ENCODE measurements around the gene PFKFB3. TPM values are rescaled to one million over a fixed set of nuclear protein-coding genes. Genes with fewer than 3 reads are reported as not detected.

PFKFB3 gene
- total RNA-seq, 1 donor from 2014 or later = 108 TPM

- peaks cover 56% of the 10 kb centered on the region for H3K4me1 Mint-ChIP-seq
- H3K9me3 Mint-ChIP-seq = peaks cover 11% of the 10 kb centered on the region
- H3K4me3 Mint-ChIP-seq = no peak overlapping the region
- DNase-seq = no peak
- no peak overlapping the region for H3K27ac Mint-ChIP-seq
- intact Hi-C loops (cut with micrococcal nuclease) = no loop called here
- H3K36me3 Mint-ChIP-seq (ENCODE audit: low read depth) = peaks cover 28% of the 10 kb centered on the region
- no peaks in the 10 kb centered on the region for H3K27me3 Mint-ChIP-seq
Measured at GRCh38 chr10:6297522-6297921, 94.8 kb downstream of the PFKFB3 start.

GRCh38 chr10:6297951-6298381 is 95.2 kb downstream of the PFKFB3 start:
- Mint-ChIP-seq H3K4me1 (peaks cover 52% of the 10 kb centered on the region), H3K27me3 (no peaks in the 10 kb centered on the region), H3K36me3 (ENCODE audit: low read depth) (peaks cover 32% of the 10 kb centered on the region), H3K9me3 (peaks cover 11% of the 10 kb centered on the region), H3K4me3 (no peak overlapping the region), H3K27ac (no peak overlapping the region)
- intact Hi-C loops (cut with micrococcal nuclease) = no loop called here
- no peak for DNase-seq

GRCh38 chr10:6298428-6298827 is 95.7 kb downstream of the PFKFB3 start:
- Mint-ChIP-seq H3K4me3 (no peak overlapping the region), H3K27ac (no peak overlapping the region), H3K9me3 (peaks cover 11% of the 10 kb centered on the region), H3K27me3 (no peaks in the 10 kb centered on the region), H3K36me3 (ENCODE audit: low read depth) (peaks cover 30% of the 10 kb centered on the region), H3K4me1 (peaks cover 52% of the 10 kb centered on the region)
- no peak for DNase-seq
- intact Hi-C loops (cut with micrococcal nuclease) = no loop called here

GRCh38 chr10:6299234-6299633 is 96.5 kb downstream of the PFKFB3 start:
- H3K4me1 Mint-ChIP-seq = peaks cover 52% of the 10 kb centered on the region
- no peak for DNase-seq
- peak overlapping the region; percentile 27 for H3K4me3 Mint-ChIP-seq
- peaks cover 27% of the 10 kb centered on the region for H3K36me3 Mint-ChIP-seq (ENCODE audit: low read depth)
- peak overlapping the region; percentile 29 for H3K27ac Mint-ChIP-seq
- intact Hi-C loops (cut with micrococcal nuclease) = no loop called here
- no peaks in the 10 kb centered on the region for H3K27me3 Mint-ChIP-seq
- peaks cover 4% of the 10 kb centered on the region for H3K9me3 Mint-ChIP-seq

- Mint-ChIP-seq H3K36me3 (ENCODE audit: low read depth) (peaks cover 26% of the 10 kb centered on the region), H3K4me1 (peaks cover 50% of the 10 kb centered on the region), H3K9me3 (peaks cover 3% of the 10 kb centered on the region), H3K27ac (peak overlapping the region; percentile 94), H3K4me3 (peak overlapping the region; percentile 73), H3K27me3 (no peaks in the 10 kb centered on the region)
- intact Hi-C loops (cut with micrococcal nuclease) = loop anchor here (2.0 kb wide), 1 partner anchor 61 kb away; no protein-coding TSS in a partner anchor
- no peak for DNase-seq
Measured at GRCh38 chr10:6299743-6300105, 97.0 kb downstream of the PFKFB3 start.

- peak overlapping the region; percentile 73 for H3K4me3 Mint-ChIP-seq
- DNase-seq = peak; percentile 78
- H3K27me3 Mint-ChIP-seq = no peaks in the 10 kb centered on the region
- peak overlapping the region; percentile 94 for H3K27ac Mint-ChIP-seq
- H3K4me1 Mint-ChIP-seq = peaks cover 47% of the 10 kb centered on the region
- H3K9me3 Mint-ChIP-seq = peaks cover 3% of the 10 kb centered on the region
- peaks cover 23% of the 10 kb centered on the region for H3K36me3 Mint-ChIP-seq (ENCODE audit: low read depth)
- intact Hi-C loops (cut with micrococcal nuclease) = loop anchor here (2.0 kb wide), 1 partner anchor 61 kb away; no protein-coding TSS in a partner anchor
Measured at GRCh38 chr10:6300106-6300783, 97.5 kb downstream of the PFKFB3 start.

GRCh38 chr10:6300784-6301460 is 98.2 kb downstream of the PFKFB3 start:
- Mint-ChIP-seq H3K36me3 (ENCODE audit: low read depth) (peaks cover 27% of the 10 kb centered on the region), H3K9me3 (peaks cover 3% of the 10 kb centered on the region), H3K4me1 (peaks cover 42% of the 10 kb centered on the region), H3K27ac (peak overlapping the region; percentile 94), H3K4me3 (peak overlapping the region; percentile 73), H3K27me3 (no peaks in the 10 kb centered on the region)
- no peak for DNase-seq
- intact Hi-C loops (cut with micrococcal nuclease) = loop anchor here (2.0 kb wide), 1 partner anchor 62 kb away; no protein-coding TSS in a partner anchor

- no peak overlapping the region for H3K4me3 Mint-ChIP-seq
- H3K36me3 Mint-ChIP-seq (ENCODE audit: low read depth) = peaks cover 29% of the 10 kb centered on the region
- H3K27me3 Mint-ChIP-seq = no peaks in the 10 kb centered on the region
- H3K4me1 Mint-ChIP-seq = peaks cover 36% of the 10 kb centered on the region
- no peak for DNase-seq
- intact Hi-C loops (cut with micrococcal nuclease) = loop anchor here (2.0 kb wide), 1 partner anchor 63 kb away; no protein-coding TSS in a partner anchor
- peaks cover 3% of the 10 kb centered on the region for H3K9me3 Mint-ChIP-seq
- H3K27ac Mint-ChIP-seq = no peak overlapping the region
Measured at GRCh38 chr10:6301488-6302075, 98.8 kb downstream of the PFKFB3 start.

Other genes with a start within 250 kb of the PFKFB3 start
- gene IL15RA, start 225.4 kb upstream of the PFKFB3 start, total RNA-seq = 24.4 and 25.5 TPM in 2 replicates
- 965 and 989 TPM in 2 replicates for gene IL2RA, start 140.6 kb upstream of the PFKFB3 start, total RNA-seq
- 258 and 262 TPM in 2 replicates for gene RBM17, start 113.9 kb upstream of the PFKFB3 start, total RNA-seq